Keratinocyte (primary cell): ENCODE measurements around the gene SCN1B. TPM values are rescaled to one million over a fixed set of nuclear protein-coding genes. Genes with fewer than 3 reads are reported as not detected.

Experiments
- DNase-seq: peaks from one replicate; pipeline ENCODE4 v3.0.0-alpha.2; 2011; ENCODE audit warnings: low read depth, missing footprints, low spot score
- FAIRE-seq: peaks from 2 replicates; lab custom pipeline; 2011; peaks lifted over from hg19 to GRCh38; lab: Jason Lieb, UNC
- H2AFZ ChIP-seq: 2 replicates; pipeline ENCODE4 v1.6.0; 2012; ENCODE audit warnings: low read length, control low read depth, inconsistent platforms; ENCODE audit not compliant: control insufficient read depth
- H3K27ac ChIP-seq: 2 replicates; pipeline ENCODE4 v1.5.1; 2011; ENCODE audit warnings: low read length; ENCODE audit not compliant: control insufficient read depth, insufficient read depth
- H3K27me3 ChIP-seq: 3 replicates; pipeline ENCODE4 v1.6.0; 2011; ENCODE audit warnings: low read length; ENCODE audit not compliant: control insufficient read depth, insufficient read depth; ENCODE audit errors: extremely low read depth
- H3K36me3 ChIP-seq, 2 experiments: 2 replicates in 1 of 2; 3 replicates in 1 of 2; pipeline ENCODE4 v1.5.1; 2011; ENCODE audit warnings: low read length in 2 of 2, mild to moderate bottlenecking in 1 of 2; ENCODE audit not compliant: control insufficient read depth in 2 of 2, insufficient read depth in 2 of 2; ENCODE audit errors: extremely low read depth in 1 of 2
- H3K4me1 ChIP-seq: 3 replicates; pipeline ENCODE4 v1.5.1; 2011; ENCODE audit warnings: low read length; ENCODE audit not compliant: control insufficient read depth, insufficient read depth; ENCODE audit errors: extremely low read depth
- H3K4me2 ChIP-seq: 3 replicates; pipeline ENCODE4 v1.6.0; 2011; ENCODE audit warnings: low read depth, low read length; ENCODE audit not compliant: control insufficient read depth, insufficient read depth; ENCODE audit errors: extremely low read depth
- H3K4me3 ChIP-seq, 3 experiments: fragments of 200-600 bp in 1 of 3; sonication (generic) in 1 of 3; 2 replicates in 2 of 3; 3 replicates in 1 of 3; pipeline ENCODE4 v1.5.1; 2011 to 2016; ENCODE audit warnings: low read length in 3 of 3, mild to moderate bottlenecking in 3 of 3, control low read depth in 2 of 3, inconsistent platforms in 1 of 3, low read depth in 1 of 3, mixed read lengths in 1 of 3, mixed run types in 1 of 3, moderate library complexity in 1 of 3; ENCODE audit not compliant: control insufficient read depth in 2 of 3, insufficient read depth in 2 of 3; ENCODE audit errors: extremely low read depth in 1 of 3
- H3K79me2 ChIP-seq: 2 replicates; pipeline ENCODE4 v1.6.0; 2012; ENCODE audit warnings: low read length; ENCODE audit not compliant: control insufficient read depth, insufficient read depth
- H3K9ac ChIP-seq: 3 replicates; pipeline ENCODE4 v1.6.0; 2011; ENCODE audit warnings: low read length; ENCODE audit not compliant: control insufficient read depth, insufficient read depth; ENCODE audit errors: extremely low read depth
- H3K9me1 ChIP-seq: 3 replicates; pipeline ENCODE4 v1.6.0; 2011; ENCODE audit warnings: low read length; ENCODE audit not compliant: control insufficient read depth, insufficient read depth; ENCODE audit errors: extremely low read depth
- H3K9me3 ChIP-seq: 2 replicates; pipeline ENCODE4 v1.5.1; 2012; ENCODE audit warnings: low read depth, low read length; ENCODE audit not compliant: control insufficient read depth
- H4K20me1 ChIP-seq: 3 replicates; pipeline ENCODE4 v1.6.0; 2011; ENCODE audit warnings: low read length; ENCODE audit not compliant: control insufficient read depth, insufficient read depth; ENCODE audit errors: extremely low read depth
- CTCF ChIP-seq, 3 experiments: IDR thresholded peaks in 1 of 3; conservative IDR thresholded peaks in 1 of 3; optimal IDR thresholded peaks in 1 of 3; 2 replicates in 2 of 3; 3 replicates in 1 of 3; pipeline versions ENCODE3 to v1.5.1; 2011; ENCODE audit warnings: low read length in 3 of 3, mild to moderate bottlenecking in 3 of 3, moderate library complexity in 2 of 3, control low read depth in 1 of 3, inconsistent platforms in 1 of 3; ENCODE audit not compliant: insufficient read depth in 2 of 3; ENCODE audit errors: extremely low read depth in 1 of 3
- EZH2 ChIP-seq: IDR thresholded peaks from one replicate; pipeline ENCODE4 v1.6.1; 2012; ENCODE audit warnings: inconsistent platforms, mild to moderate bottlenecking, low read length, moderate library complexity
- dilution Hi-C: fragments of 300-500 bp; cut with MboI; formaldehyde crosslinking; loops from one replicate; pipeline ENCODE4 v1.7.0; 2020; ENCODE audit warnings: low sequenced_read_pairs; ENCODE audit not compliant: extremely low pct_ligation_motif_present
- polyA plus RNA-seq, 5 experiments: library from polyadenylated mRNA; depleted of rRNA in 3 of 5; stranded (reverse) in 3 of 5; stranded (forward) in 1 of 5; unstranded in 1 of 5; fragments of >200 nt; gene quantifications; 1 replicate in 1 of 5; 2 replicates in 3 of 5; 3 replicates in 1 of 5; pipeline versions ENCODE4 v1.2.1 to v1.2.3, GENCODE V29; 2011 to 2012; ENCODE audit warnings: missing spikeins in 2 of 5, low read depth in 1 of 5, low replicate concordance in 1 of 5

The SCN1B gene
- polyA plus RNA-seq, 1 donor (not counting 4 experiments of a cell fraction or from before 2014, with no cell fraction given) = 0.30 TPM

GRCh38 chr19:35008891-35009341, 21.4 kb upstream of the SCN1B start:
- H3K79me2 ChIP-seq = peaks cover 10% of the 10 kb centered on the region
- no peak overlapping the region for H3K9ac ChIP-seq
- TF ChIP-seq EZH2 = no peak
- TF ChIP-seq CTCF (optimal IDR thresholded peaks at IDR 0.05 in 1 of 3, IDR thresholded peaks at IDR 0.05 in 1 of 3, conservative IDR thresholded peaks at IDR 0.05 in 1 of 3; ENCODE audit: extremely low read depth in 1 of 3, insufficient read depth in 2 of 3, low read length in 3 of 3) = no peak
- H3K4me3 ChIP-seq = no peak overlapping the region
- no peaks in the 10 kb centered on the region for H3K27me3 ChIP-seq
- peaks cover 2% of the 10 kb centered on the region for H4K20me1 ChIP-seq
- dilution Hi-C loops = no loop called here
- FAIRE-seq (no peak), DNase-seq (no peak)
- no peaks in the 10 kb centered on the region for H3K9me1 ChIP-seq
- no peaks in the 10 kb centered on the region for H3K4me1 ChIP-seq
- H3K4me2 ChIP-seq = no peak overlapping the region
- H3K36me3 ChIP-seq = peaks cover 14 to 16% of the 10 kb centered on the region in 2 experiments
- no peak overlapping the region for H2AFZ ChIP-seq
- no peak overlapping the region for H3K27ac ChIP-seq
- H3K9me3 ChIP-seq = no peaks in the 10 kb centered on the region

GRCh38 chr19:35009424-35010415, 20.6 kb upstream of the SCN1B start:
- peaks cover 16 to 17% of the 10 kb centered on the region in 2 experiments for H3K36me3 ChIP-seq
- no peak for FAIRE-seq
- H3K4me1 ChIP-seq = no peaks in the 10 kb centered on the region
- H4K20me1 ChIP-seq = peaks cover 2% of the 10 kb centered on the region
- no peaks in the 10 kb centered on the region for H3K9me1 ChIP-seq
- no peak overlapping the region for H3K4me2 ChIP-seq
- H3K79me2 ChIP-seq = peaks cover 3% of the 10 kb centered on the region
- no peak overlapping the region for H2AFZ ChIP-seq
- no peak overlapping the region for H3K9ac ChIP-seq
- H3K4me3 ChIP-seq = no peak overlapping the region
- H3K27ac ChIP-seq = no peak overlapping the region
- no peak for TF ChIP-seq EZH2
- TF ChIP-seq CTCF (optimal IDR thresholded peaks at IDR 0.05 in 1 of 3, IDR thresholded peaks at IDR 0.05 in 1 of 3, conservative IDR thresholded peaks at IDR 0.05 in 1 of 3; ENCODE audit: extremely low read depth in 1 of 3, insufficient read depth in 2 of 3, low read length in 3 of 3) = no peak
- DNase-seq = no peak
- no peaks in the 10 kb centered on the region for H3K9me3 ChIP-seq
- dilution Hi-C loops = no loop called here
- H3K27me3 ChIP-seq = no peaks in the 10 kb centered on the region
